T-helper 17 cell (primary cell): ENCODE results near the gene DNAH7. TPM values are rescaled to one million over a fixed set of nuclear protein-coding genes. Genes with fewer than 3 reads are reported as not detected.
"Not testable (repeated sequence)": the region's sequence is repeated elsewhere in the genome, so short reads cannot be mapped to it uniquely, and the experiment has no call there.

Source experiments
- ATAC-seq: fragments of 150-1000 bp; cut with Tn5 transposase; 2 replicates; pipeline ENCODE4 v1.10.0; 2021; ENCODE audit warnings: mild to moderate bottlenecking, moderate library complexity
- DNase-seq, 3 donors: peaks; one replicate each; pipeline versions ENCODE4 v3.0.0 to v3.0.0-alpha.2; 2020 to 2021
- H3K9me3 ChIP-seq: one replicate; pipeline ENCODE4 v1.7.0; 2013; ENCODE audit warnings: low read length, mild to moderate bottlenecking; ENCODE audit not compliant: control insufficient read depth, poor library complexity, severe bottlenecking
- H3K27ac Mint-ChIP-seq: one replicate; pipeline ENCODE4 v1.8.0; 2022; ENCODE audit warnings: mild to moderate bottlenecking, moderate library complexity, mixed read lengths
- H3K27me3 Mint-ChIP-seq: one replicate; pipeline ENCODE4 v1.8.0; 2022; ENCODE audit warnings: mixed read lengths
- H3K36me3 Mint-ChIP-seq: one replicate; pipeline ENCODE4 v1.8.0; 2022; ENCODE audit warnings: low read depth, mixed read lengths
- H3K4me1 Mint-ChIP-seq: one replicate; pipeline ENCODE4 v1.8.0; 2022; ENCODE audit warnings: mild to moderate bottlenecking, mixed read lengths
- H3K4me3 Mint-ChIP-seq: one replicate; pipeline ENCODE4 v1.8.0; 2022; ENCODE audit warnings: mild to moderate bottlenecking, moderate library complexity, mixed read lengths
- total RNA-seq, 4 donors: library from RNA in 2 of 4; stranded (reverse) in 2 of 4; gene quantifications; one replicate each; pipeline ENCODE4 v1.2.3 and lab custom pipeline; 2022 to 2026

DNAH7 gene
- total RNA-seq, 2 donors from 2014 or later = 0.37 TPM; not detected in 1

GRCh38 chr2:195917021-195917600 is 151.5 kb downstream of the DNAH7 start:
- H3K27me3 Mint-ChIP-seq, DNase-seq, H3K36me3 Mint-ChIP-seq, H3K27ac Mint-ChIP-seq, H3K4me1 Mint-ChIP-seq, H3K9me3 ChIP-seq, H3K4me3 Mint-ChIP-seq, ATAC-seq: not testable (repeated sequence)

GRCh38 chr2:195912079-195912478 is 156.6 kb downstream of the DNAH7 start:
- Mint-ChIP-seq H3K36me3 (no peaks in the 10 kb centered on the region), H3K4me3 (no peak overlapping the region)
- no peak for ATAC-seq

GRCh38 chr2:195910570-195910969 is 158.1 kb downstream of the DNAH7 start:
- no peak overlapping the region for H3K4me3 Mint-ChIP-seq
- H3K36me3 Mint-ChIP-seq = no peaks in the 10 kb centered on the region
- peaks cover 19% of the 10 kb centered on the region for H3K27me3 Mint-ChIP-seq
- no peak overlapping the region for H3K27ac Mint-ChIP-seq
- DNase-seq (no peak), ATAC-seq (no peak)
- H3K4me1 Mint-ChIP-seq = no peaks in the 10 kb centered on the region
- no peaks in the 10 kb centered on the region for H3K9me3 ChIP-seq

More at GRCh38 chr2:195912079-195912478, 156.6 kb downstream of the DNAH7 start:
- DNase-seq = no peak
- H3K4me1 Mint-ChIP-seq = no peaks in the 10 kb centered on the region
- H3K9me3 ChIP-seq = no peaks in the 10 kb centered on the region
- no peak overlapping the region for H3K27ac Mint-ChIP-seq
- peaks cover 15% of the 10 kb centered on the region for H3K27me3 Mint-ChIP-seq

GRCh38 chr2:195909926-195910325 is 158.7 kb downstream of the DNAH7 start:
- H3K9me3 ChIP-seq = no peaks in the 10 kb centered on the region
- Mint-ChIP-seq H3K27me3 (peaks cover 19% of the 10 kb centered on the region), H3K27ac (no peak overlapping the region), H3K4me3 (no peak overlapping the region), H3K36me3 (no peaks in the 10 kb centered on the region), H3K4me1 (no peaks in the 10 kb centered on the region)
- ATAC-seq = no peak
- no peak for DNase-seq

GRCh38 chr2:195907474-195907873 is 161.2 kb downstream of the DNAH7 start:
- peaks cover 26% of the 10 kb centered on the region for H3K27me3 Mint-ChIP-seq
- no peaks in the 10 kb centered on the region for H3K36me3 Mint-ChIP-seq
- DNase-seq = no peak
- no peak overlapping the region for H3K27ac Mint-ChIP-seq
- H3K4me3 Mint-ChIP-seq = no peak overlapping the region
- no peaks in the 10 kb centered on the region for H3K9me3 ChIP-seq
- ATAC-seq = no peak
- no peaks in the 10 kb centered on the region for H3K4me1 Mint-ChIP-seq

- H3K27me3 Mint-ChIP-seq = peaks cover 28% of the 10 kb centered on the region
- no peak overlapping the region for H3K4me3 Mint-ChIP-seq
- no peaks in the 10 kb centered on the region for H3K4me1 Mint-ChIP-seq
- H3K27ac Mint-ChIP-seq = no peak overlapping the region
- no peak for ATAC-seq
- no peaks in the 10 kb centered on the region for H3K9me3 ChIP-seq
- DNase-seq = no peak
- H3K36me3 Mint-ChIP-seq = no peaks in the 10 kb centered on the region
Observed at GRCh38 chr2:195903956-195904355, 164.7 kb downstream of the DNAH7 start.

GRCh38 chr2:195902857-195903256 is 165.8 kb downstream of the DNAH7 start:
- no peak for ATAC-seq
- H3K36me3 Mint-ChIP-seq = no peaks in the 10 kb centered on the region
- peaks cover 35% of the 10 kb centered on the region for H3K27me3 Mint-ChIP-seq
- H3K9me3 ChIP-seq = no peaks in the 10 kb centered on the region
- DNase-seq = no peak
- no peak overlapping the region for H3K4me3 Mint-ChIP-seq
- H3K4me1 Mint-ChIP-seq = no peaks in the 10 kb centered on the region
- H3K27ac Mint-ChIP-seq = no peak overlapping the region

GRCh38 chr2:195899226-195899625 is 169.4 kb downstream of the DNAH7 start:
- no peak for ATAC-seq
- H3K27me3 Mint-ChIP-seq = peaks cover 19% of the 10 kb centered on the region
- H3K4me1 Mint-ChIP-seq = no peaks in the 10 kb centered on the region
- H3K4me3 Mint-ChIP-seq = no peak overlapping the region
- H3K9me3 ChIP-seq = no peaks in the 10 kb centered on the region
- H3K36me3 Mint-ChIP-seq = no peaks in the 10 kb centered on the region
- DNase-seq = no peak
- no peak overlapping the region for H3K27ac Mint-ChIP-seq

- Mint-ChIP-seq H3K27me3 (peaks cover 14% of the 10 kb centered on the region), H3K4me3 (no peak overlapping the region), H3K4me1 (no peaks in the 10 kb centered on the region), H3K27ac (no peak overlapping the region), H3K36me3 (no peaks in the 10 kb centered on the region)
- ATAC-seq (no peak), DNase-seq (no peak)
- H3K9me3 ChIP-seq = no peaks in the 10 kb centered on the region
Observed at GRCh38 chr2:195898505-195899191, 170.0 kb downstream of the DNAH7 start.

GRCh38 chr2:195891081-195891480 is 177.6 kb downstream of the DNAH7 start:
- H3K9me3 ChIP-seq = no peaks in the 10 kb centered on the region
- Mint-ChIP-seq H3K27me3 (peaks cover 6% of the 10 kb centered on the region), H3K27ac (no peak overlapping the region), H3K36me3 (no peaks in the 10 kb centered on the region), H3K4me3 (no peak overlapping the region), H3K4me1 (no peaks in the 10 kb centered on the region)
- DNase-seq (no peak), ATAC-seq (no peak)

GRCh38 chr2:195879153-195879552 is 189.5 kb downstream of the DNAH7 start:
- Mint-ChIP-seq H3K27me3 (no peaks in the 10 kb centered on the region), H3K27ac (no peak overlapping the region), H3K4me3 (no peak overlapping the region), H3K4me1 (no peaks in the 10 kb centered on the region), H3K36me3 (no peaks in the 10 kb centered on the region)
- no peaks in the 10 kb centered on the region for H3K9me3 ChIP-seq
- ATAC-seq (no peak), DNase-seq (no peak)

- DNase-seq = no peak
- no peaks in the 10 kb centered on the region for H3K4me1 Mint-ChIP-seq
- ATAC-seq = no peak
- H3K27ac Mint-ChIP-seq = no peak overlapping the region
- peaks cover 5% of the 10 kb centered on the region for H3K36me3 Mint-ChIP-seq
- no peaks in the 10 kb centered on the region for H3K9me3 ChIP-seq
- H3K4me3 Mint-ChIP-seq = no peak overlapping the region
- H3K27me3 Mint-ChIP-seq = peaks cover 36% of the 10 kb centered on the region
Observed at GRCh38 chr2:195871326-195871725, 197.3 kb downstream of the DNAH7 start.

GRCh38 chr2:195864316-195864715 is 204.3 kb downstream of the DNAH7 start:
- peaks cover 37% of the 10 kb centered on the region for H3K27me3 Mint-ChIP-seq
- H3K36me3 Mint-ChIP-seq = peaks cover 3% of the 10 kb centered on the region
- H3K27ac Mint-ChIP-seq = no peak overlapping the region
- peaks cover 4% of the 10 kb centered on the region for H3K4me1 Mint-ChIP-seq
- DNase-seq = no peak
- H3K9me3 ChIP-seq = no peaks in the 10 kb centered on the region
- no peak overlapping the region for H3K4me3 Mint-ChIP-seq
- ATAC-seq = no peak

- no peak overlapping the region for H3K27ac Mint-ChIP-seq
- ATAC-seq (no peak), DNase-seq (no peak)
- H3K4me1 Mint-ChIP-seq = peaks cover 4% of the 10 kb centered on the region
- no peaks in the 10 kb centered on the region for H3K9me3 ChIP-seq
- peaks cover 2% of the 10 kb centered on the region for H3K36me3 Mint-ChIP-seq
- no peak overlapping the region for H3K4me3 Mint-ChIP-seq
- peaks cover 32% of the 10 kb centered on the region for H3K27me3 Mint-ChIP-seq
Observed at GRCh38 chr2:195863564-195863963, 205.1 kb downstream of the DNAH7 start.
